ENCODE measurements around the gene NRCAM.
"Not testable (repeated sequence)": the region's sequence is repeated elsewhere in the genome, so short reads cannot be mapped to it uniquely, and the experiment has no call there.

The NRCAM gene

GRCh38 chr7:108266491-108266890 is 189.7 kb downstream of the NRCAM start:
- no peaks in the 10 kb centered on the region for H3K9me3 ChIP-seq
- H3K4me1 ChIP-seq: no peaks in the 10 kb centered on the region
- H3K4me3 ChIP-seq: no peak overlapping the region
- in situ Hi-C loops (cut with MboI; ENCODE audit: low sequenced_read_pairs): no loop called here
- H3K27me3 ChIP-seq (ENCODE audit: low read depth): peaks cover 21% of the 10 kb centered on the region
- DNase-seq (ENCODE audit: low spot score in 2 of 2): no peak
- no peaks in the 10 kb centered on the region for H3K36me3 ChIP-seq (replicated peaks)

GRCh38 chr7:108266035-108266434 is 190.2 kb downstream of the NRCAM start:
- H3K4me1 ChIP-seq: no peaks in the 10 kb centered on the region
- in situ Hi-C loops (cut with MboI; ENCODE audit: low sequenced_read_pairs): no loop called here
- H3K27me3 ChIP-seq (ENCODE audit: low read depth): peaks cover 22% of the 10 kb centered on the region
- H3K36me3 ChIP-seq (replicated peaks): no peaks in the 10 kb centered on the region
- no peaks in the 10 kb centered on the region for H3K9me3 ChIP-seq
- no peak for DNase-seq (ENCODE audit: low spot score in 2 of 2)
- H3K4me3 ChIP-seq: no peak overlapping the region

GRCh38 chr7:108265007-108265406 is 191.2 kb downstream of the NRCAM start:
- in situ Hi-C loops (cut with MboI; ENCODE audit: low sequenced_read_pairs): no loop called here
- H3K4me3 ChIP-seq: no peak overlapping the region
- no peaks in the 10 kb centered on the region for H3K4me1 ChIP-seq
- H3K27me3 ChIP-seq (ENCODE audit: low read depth): peaks cover 14% of the 10 kb centered on the region
- no peak for DNase-seq (ENCODE audit: low spot score in 2 of 2)
- no peaks in the 10 kb centered on the region; the same call in 1 of the 2 replicates for H3K9me3 ChIP-seq
- H3K36me3 ChIP-seq (replicated peaks): no peaks in the 10 kb centered on the region

GRCh38 chr7:108263425-108263824 is 192.8 kb downstream of the NRCAM start:
- Histone ChIP-seq H3K9me3 (no peaks in the 10 kb centered on the region; the same call in 1 of the 2 replicates), H3K4me3 (no peak overlapping the region), H3K36me3 (replicated peaks) (no peaks in the 10 kb centered on the region), H3K27me3 (ENCODE audit: low read depth) (peaks cover 8% of the 10 kb centered on the region; the same call in 1 of the 2 replicates), H3K4me1 (no peaks in the 10 kb centered on the region)
- in situ Hi-C loops (cut with MboI; ENCODE audit: low sequenced_read_pairs): no loop called here
- DNase-seq (ENCODE audit: low spot score in 2 of 2): no peak

- in situ Hi-C loops (cut with MboI; ENCODE audit: low sequenced_read_pairs): no loop called here
- DNase-seq (ENCODE audit: low spot score in 2 of 2): no peak
- H3K9me3 ChIP-seq: no peaks in the 10 kb centered on the region; the same call in 1 of the 2 replicates
These were observed 194.5 kb downstream of the NRCAM start for GRCh38 chr7:108261560-108262255.

GRCh38 chr7:108259447-108259846 is 196.8 kb downstream of the NRCAM start:
- H3K36me3 ChIP-seq (replicated peaks); H3K4me1 ChIP-seq; H3K27me3 ChIP-seq (ENCODE audit: low read depth); H3K4me3 ChIP-seq; in situ Hi-C loops (cut with MboI; ENCODE audit: low sequenced_read_pairs); H3K9me3 ChIP-seq; DNase-seq (ENCODE audit: low spot score in 2 of 2): not testable (repeated sequence)

More at GRCh38 chr7:108261560-108262255, 194.5 kb downstream of the NRCAM start:
- Histone ChIP-seq H3K4me3 (no peak overlapping the region), H3K4me1 (no peaks in the 10 kb centered on the region), H3K36me3 (replicated peaks) (no peaks in the 10 kb centered on the region), H3K27me3 (ENCODE audit: low read depth) (peaks cover 7% of the 10 kb centered on the region; the same call in 1 of the 2 replicates)

GRCh38 chr7:108257954-108258353 is 198.3 kb downstream of the NRCAM start:
- Histone ChIP-seq H3K36me3 (replicated peaks) (no peaks in the 10 kb centered on the region), H3K9me3 (no peaks in the 10 kb centered on the region; the same call in 1 of the 2 replicates), H3K4me1 (no peaks in the 10 kb centered on the region), H3K4me3 (no peak overlapping the region), H3K27me3 (ENCODE audit: low read depth) (peaks cover 3% of the 10 kb centered on the region; the same call in 1 of the 2 replicates)
- in situ Hi-C loops (cut with MboI; ENCODE audit: low sequenced_read_pairs): no loop called here
- DNase-seq (ENCODE audit: low spot score in 2 of 2): no peak

GRCh38 chr7:108254259-108254658 is 202.0 kb downstream of the NRCAM start:
- Histone ChIP-seq H3K9me3 (no peaks in the 10 kb centered on the region), H3K4me1 (no peaks in the 10 kb centered on the region), H3K27me3 (ENCODE audit: low read depth) (no peaks in the 10 kb centered on the region), H3K4me3 (no peak overlapping the region), H3K36me3 (replicated peaks) (no peaks in the 10 kb centered on the region)
- DNase-seq (ENCODE audit: low spot score in 2 of 2): no peak
- in situ Hi-C loops (cut with MboI; ENCODE audit: low sequenced_read_pairs): no loop called here

GRCh38 chr7:108253275-108254044 is 202.8 kb downstream of the NRCAM start:
- Histone ChIP-seq H3K4me3 (no peak overlapping the region), H3K36me3 (replicated peaks) (no peaks in the 10 kb centered on the region), H3K4me1 (no peaks in the 10 kb centered on the region), H3K27me3 (ENCODE audit: low read depth) (no peaks in the 10 kb centered on the region), H3K9me3 (no peaks in the 10 kb centered on the region)
- no peak for DNase-seq (ENCODE audit: low spot score in 2 of 2)
- in situ Hi-C loops (cut with MboI; ENCODE audit: low sequenced_read_pairs): no loop called here

GRCh38 chr7:108252177-108252576 is 204.1 kb downstream of the NRCAM start:
- DNase-seq (ENCODE audit: low spot score in 2 of 2): no peak
- Histone ChIP-seq H3K27me3 (ENCODE audit: low read depth) (no peaks in the 10 kb centered on the region), H3K9me3 (no peaks in the 10 kb centered on the region), H3K4me1 (no peaks in the 10 kb centered on the region), H3K36me3 (replicated peaks) (no peaks in the 10 kb centered on the region), H3K4me3 (no peak overlapping the region)
- in situ Hi-C loops (cut with MboI; ENCODE audit: low sequenced_read_pairs): no loop called here

GRCh38 chr7:108251700-108252099 is 204.5 kb downstream of the NRCAM start:
- no peaks in the 10 kb centered on the region for H3K27me3 ChIP-seq (ENCODE audit: low read depth)
- DNase-seq (ENCODE audit: low spot score in 2 of 2): no peak
- no peaks in the 10 kb centered on the region for H3K36me3 ChIP-seq (replicated peaks)

GRCh38 chr7:108249453-108249852 is 206.8 kb downstream of the NRCAM start:
- DNase-seq (ENCODE audit: low spot score in 2 of 2): no peak
- in situ Hi-C loops (cut with MboI; ENCODE audit: low sequenced_read_pairs): no loop called here
- Histone ChIP-seq H3K27me3 (ENCODE audit: low read depth) (no peaks in the 10 kb centered on the region; the same call in 1 of the 2 replicates), H3K4me1 (peaks cover 2% of the 10 kb centered on the region), H3K36me3 (replicated peaks) (no peaks in the 10 kb centered on the region), H3K4me3 (no peak overlapping the region), H3K9me3 (no peaks in the 10 kb centered on the region)

More at GRCh38 chr7:108251700-108252099, 204.5 kb downstream of the NRCAM start:
- no peaks in the 10 kb centered on the region for H3K9me3 ChIP-seq
- in situ Hi-C loops (cut with MboI; ENCODE audit: low sequenced_read_pairs): no loop called here
- H3K4me1 ChIP-seq: no peaks in the 10 kb centered on the region
- no peak overlapping the region for H3K4me3 ChIP-seq

- no peak for DNase-seq (ENCODE audit: low spot score in 2 of 2)
- Histone ChIP-seq H3K9me3 (no peaks in the 10 kb centered on the region), H3K4me1 (peaks cover 5% of the 10 kb centered on the region), H3K27me3 (ENCODE audit: low read depth) (no peaks in the 10 kb centered on the region; the same call in 1 of the 2 replicates), H3K36me3 (replicated peaks) (no peaks in the 10 kb centered on the region), H3K4me3 (no peak overlapping the region)
- in situ Hi-C loops (cut with MboI; ENCODE audit: low sequenced_read_pairs): no loop called here
These were observed 207.4 kb downstream of the NRCAM start for GRCh38 chr7:108248821-108249220.

GRCh38 chr7:108248418-108248817 is 207.8 kb downstream of the NRCAM start:
- in situ Hi-C loops (cut with MboI; ENCODE audit: low sequenced_read_pairs): no loop called here
- no peaks in the 10 kb centered on the region; the same call in 1 of the 2 replicates for H3K27me3 ChIP-seq (ENCODE audit: low read depth)
- DNase-seq (ENCODE audit: low spot score in 2 of 2): no peak

More at GRCh38 chr7:108248418-108248817, 207.8 kb downstream of the NRCAM start:
- Histone ChIP-seq H3K4me1 (peaks cover 5% of the 10 kb centered on the region), H3K4me3 (no peak overlapping the region), H3K9me3 (no peaks in the 10 kb centered on the region), H3K36me3 (replicated peaks) (no peaks in the 10 kb centered on the region)

Measured in HAP-1 (cell line).